ENCODE data around the gene GRIK3.

GRIK3 gene

DNA sequence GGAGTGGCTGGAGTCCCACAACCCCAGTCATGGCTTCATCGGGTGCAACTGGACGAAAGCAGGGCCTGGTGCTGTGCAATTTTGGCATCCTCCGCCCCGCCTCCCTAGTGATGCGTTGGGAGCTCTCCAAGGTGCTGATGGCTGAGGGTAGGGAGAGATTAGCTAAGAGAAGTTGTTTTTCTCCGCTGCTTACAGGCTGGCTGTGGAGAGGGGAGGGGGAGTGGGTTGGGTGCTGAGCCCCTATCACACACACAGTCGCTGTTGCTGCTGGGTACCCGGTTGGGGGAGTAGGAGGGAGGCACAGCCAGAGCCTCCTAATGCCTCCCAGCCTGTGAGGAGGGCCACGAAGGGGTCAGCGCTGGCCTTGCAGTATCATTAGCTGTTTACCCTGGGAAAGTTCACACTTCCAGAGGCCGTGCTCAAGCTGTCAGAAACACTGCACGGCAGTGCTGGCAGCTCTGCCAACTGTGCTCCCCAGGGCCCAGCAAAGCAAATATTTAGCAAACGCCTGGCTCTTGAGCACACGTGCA lies 110.0 kb downstream of the GRIK3 start:
- TF ChIP-seq CTCF (conservative IDR thresholded peaks at IDR 0.05; ENCODE audit: low read depth): no peak
- ChIA-PET POLR2A (ENCODE audit: low non-redundant PET) (no interaction called here), CTCF (no interaction called here)
- H3K27ac ChIP-seq: no peak overlapping the region
- peak; percentile 63 for DNase-seq (ENCODE audit: low spot score)

DNA sequence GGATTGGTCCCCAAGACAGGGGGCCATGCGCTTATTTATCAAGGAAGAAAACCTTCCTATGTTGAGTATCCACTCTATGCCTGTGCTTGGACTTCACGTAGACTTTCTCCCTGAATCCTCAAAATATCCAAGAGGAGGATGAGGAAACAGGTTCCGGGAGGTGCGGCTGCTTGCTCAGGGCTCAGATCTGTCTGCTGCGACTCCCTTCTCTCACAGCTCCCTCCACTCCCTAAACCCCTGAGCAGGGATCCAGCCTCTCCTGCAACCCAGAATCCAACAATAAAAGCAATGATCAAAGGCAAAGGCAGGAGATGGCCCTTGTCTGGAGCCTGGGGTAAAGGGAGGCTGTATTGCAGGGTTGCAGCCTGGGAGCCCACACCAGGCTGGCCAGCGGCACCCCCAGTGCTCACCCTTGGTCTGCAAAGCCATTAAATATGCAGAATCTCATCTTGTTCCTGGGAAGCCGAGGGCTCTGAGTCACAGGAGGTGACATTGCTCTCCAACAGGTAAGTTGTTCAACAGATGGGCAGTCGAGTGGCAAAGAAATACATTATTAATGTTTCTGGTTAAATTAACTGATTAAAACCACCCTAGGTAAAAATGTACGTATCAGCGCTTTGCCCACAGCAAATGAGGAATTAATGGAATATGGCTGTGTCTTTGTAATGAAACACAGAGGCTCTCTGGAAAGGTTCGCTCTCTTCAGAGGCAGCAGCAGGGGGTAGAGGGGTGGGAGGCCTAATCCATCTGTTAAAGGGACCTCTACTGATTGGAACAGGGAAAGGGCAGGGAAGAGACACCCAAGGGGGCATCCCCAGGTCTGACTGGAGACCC lies 111.5 kb downstream of the GRIK3 start:
- ChIA-PET CTCF (no interaction called here), POLR2A (ENCODE audit: low non-redundant PET) (no interaction called here)
- no peak for TF ChIP-seq CTCF (conservative IDR thresholded peaks at IDR 0.05; ENCODE audit: low read depth)
- no peak for DNase-seq (ENCODE audit: low spot score)
- H3K27ac ChIP-seq: no peak overlapping the region

- DNase-seq (ENCODE audit: low spot score): no peak
- no peak overlapping the region for H3K27ac ChIP-seq
- CTCF ChIA-PET: no interaction called here
- TF ChIP-seq CTCF (conservative IDR thresholded peaks at IDR 0.05; ENCODE audit: low read depth): no peak
- POLR2A ChIA-PET (ENCODE audit: low non-redundant PET): no interaction called here
Measured at GRCh38 chr1:36922071-36922470, 112.2 kb downstream of the GRIK3 start.

DNA sequence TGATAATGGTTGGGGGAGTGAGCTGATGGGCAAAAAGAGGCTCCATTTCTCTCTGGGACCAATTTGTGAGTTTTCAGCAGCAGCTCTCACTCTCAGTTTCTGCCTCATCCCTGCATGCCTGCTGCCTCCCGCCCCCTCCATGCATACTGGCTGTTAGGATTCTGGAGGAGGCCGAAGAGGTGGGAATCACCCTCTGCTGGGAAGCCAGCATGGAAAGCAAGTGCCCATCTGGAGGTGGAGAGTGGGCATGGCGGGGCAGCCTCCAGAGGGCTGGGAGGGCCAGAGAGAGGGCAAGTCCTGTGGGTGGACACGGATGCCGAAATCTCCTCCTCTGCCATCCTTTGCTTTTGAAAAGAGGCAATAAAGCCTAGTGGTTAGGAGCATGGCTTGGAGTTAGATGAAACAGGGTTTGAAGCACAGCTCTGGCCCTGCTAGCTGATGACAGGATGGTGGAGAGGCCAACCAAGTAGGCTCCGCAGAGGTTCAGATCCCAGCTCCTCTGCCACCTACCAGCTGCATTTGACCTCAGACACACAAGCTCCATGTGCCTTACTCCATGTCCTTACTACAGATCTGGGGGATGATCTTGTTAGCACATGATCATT lies 113.4 kb downstream of the GRIK3 start:
- no peak overlapping the region for H3K27ac ChIP-seq
- ChIA-PET CTCF (interaction anchor here (0.5 kb wide), 1 partner anchor 16 kb away, joined by 3 read pairs; no protein-coding TSS in a partner anchor), POLR2A (ENCODE audit: low non-redundant PET) (no interaction called here)
- no peak for DNase-seq (ENCODE audit: low spot score)
- TF ChIP-seq CTCF (conservative IDR thresholded peaks at IDR 0.05; ENCODE audit: low read depth): no peak

DNA sequence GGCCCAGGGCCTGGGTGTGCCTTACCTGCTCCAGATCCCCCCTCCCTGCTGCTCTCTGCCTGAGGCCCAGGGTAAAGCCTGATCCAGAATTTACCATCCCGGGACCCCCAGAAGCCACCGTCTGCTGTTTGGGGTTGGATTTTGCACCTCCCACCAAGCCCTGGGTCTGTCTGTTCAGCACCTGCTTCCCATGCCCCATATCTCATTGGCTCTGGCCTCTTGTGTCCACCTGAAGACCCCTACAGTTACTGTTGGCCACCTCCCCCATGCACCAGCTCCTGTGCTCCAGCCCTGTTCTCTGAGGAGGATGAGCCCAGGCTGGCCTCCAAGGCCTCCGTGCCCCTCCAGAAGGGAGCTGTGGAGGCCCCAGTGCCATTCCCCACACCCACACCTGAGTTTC lies 113.9 kb downstream of the GRIK3 start:
- no peak for DNase-seq (ENCODE audit: low spot score)
- POLR2A ChIA-PET (ENCODE audit: low non-redundant PET): no interaction called here
- TF ChIP-seq CTCF (conservative IDR thresholded peaks at IDR 0.05; ENCODE audit: low read depth): no peak
- CTCF ChIA-PET: interaction anchor here (0.5 kb wide), 1 partner anchor 17 kb away, joined by 3 read pairs; no protein-coding TSS in a partner anchor
- no peak overlapping the region for H3K27ac ChIP-seq

GRCh38 chr1:36919491-36920145 lies 114.7 kb downstream of the GRIK3 start:
- POLR2A ChIA-PET (ENCODE audit: low non-redundant PET): no interaction called here
- no peak for TF ChIP-seq CTCF (conservative IDR thresholded peaks at IDR 0.05; ENCODE audit: low read depth)
- no peak overlapping the region for H3K27ac ChIP-seq
- CTCF ChIA-PET: no interaction called here
- DNase-seq (ENCODE audit: low spot score): no peak
